K562 (cell line): ENCODE results near the gene GAPVD1. TPM values are rescaled to one million over a fixed set of nuclear protein-coding genes. Genes with fewer than 3 reads are reported as not detected.

Experiments used
- ATAC-seq: fragments of 200-7000 bp; cut with Tn5 transposase; 3 replicates; pipeline ENCODE4 v1.9.1; 2020; ENCODE audit warnings: moderate library complexity
- BruUV-seq: library from RNA; stranded (reverse); fragments of 400-500 nt; replicated peaks from 2 replicates; lab custom pipeline; 2021; lab: Mats Ljungman, UMichigan
- CTCF ChIA-PET: fragments of 300-600 bp; formaldehyde crosslinking; extraction: SDS; loops from one replicate; lab custom pipeline; 2021; ENCODE audit warnings: low intra/inter-chr PET ratio; lab: Yijun Ruan, JAX
- POLR2A ChIA-PET: fragments of 300-600, 350-650 bp; sonication (Branson Sonifier 250); formaldehyde crosslinking; extraction: SDS; loops from one replicate; lab custom pipeline; 2021; ENCODE audit warnings: antibody characterized with exemption, inconsistent platforms; lab: Yijun Ruan, JAX
- DNase-seq, 4 experiments: peaks; one replicate each; pipeline versions ENCODE4 v3.0.0 to v3.0.0-alpha.2; 2011 to 2018; ENCODE audit warnings: low spot score in 3 of 4, mixed read lengths in 3 of 4; ENCODE audit errors: extremely low read depth in 1 of 4
- FAIRE-seq: peaks from 2 replicates; lab custom pipeline; 2011; peaks lifted over from hg19 to GRCh38; lab: Jason Lieb, UNC
- H2AFZ ChIP-seq: 2 replicates; pipeline ENCODE4 v1.6.0; 2011; ENCODE audit warnings: low read depth, low read length, control low read depth, inconsistent platforms
- H3K27ac ChIP-seq: fragments of 200-600 bp; 3 replicates; pipeline ENCODE4 v1.8.0; 2011; ENCODE audit warnings: low read depth, mild to moderate bottlenecking, control low read depth, inconsistent platforms, low read length, moderate library complexity, mixed read lengths; ENCODE audit errors: extremely low read depth
- H3K27me3 ChIP-seq, 2 experiments: fragments of 300-600 bp in 1 of 2; 2 replicates in 1 of 2; 3 replicates in 1 of 2; pipeline versions ENCODE4 v1.6.0 to v1.8.0; 2011; ENCODE audit warnings: inconsistent platforms in 2 of 2, low read length in 2 of 2, mild to moderate bottlenecking in 1 of 2, mixed read lengths in 1 of 2, moderate library complexity in 1 of 2; ENCODE audit not compliant: control insufficient read depth in 2 of 2, insufficient read depth in 2 of 2
- H3K36me3 ChIP-seq: fragments of 300-600 bp; 3 replicates; pipeline ENCODE4 v1.8.0; 2011; ENCODE audit warnings: mild to moderate bottlenecking, low read length, inconsistent platforms; ENCODE audit not compliant: control insufficient read depth, insufficient read depth
- H3K4me1 ChIP-seq, 2 experiments: fragments of 200-600 bp in 1 of 2; replicated peaks in 1 of 2; 2 replicates in 1 of 2; 3 replicates in 1 of 2; pipeline versions ENCODE4 v1.5.1 to v1.8.0; 2011; ENCODE audit warnings: inconsistent platforms in 2 of 2, low read length in 2 of 2, mild to moderate bottlenecking in 1 of 2, mixed read lengths in 1 of 2, moderate library complexity in 1 of 2; ENCODE audit not compliant: control insufficient read depth in 2 of 2, insufficient read depth in 2 of 2
- H3K4me2 ChIP-seq: 2 replicates; pipeline ENCODE4 v1.6.1; 2011; ENCODE audit warnings: low read length, control low read depth, inconsistent platforms, mixed read lengths; ENCODE audit not compliant: insufficient read depth
- H3K4me3 ChIP-seq: fragments of 200-600 bp; sonication (generic), shearing (Covaris generic); 2 replicates; pipeline ENCODE4 v1.5.1; 2016; ENCODE audit warnings: control low read depth, inconsistent platforms
- H3K79me2 ChIP-seq: fragments of 200-600 bp; 3 replicates; pipeline ENCODE4 v1.8.0; 2011; ENCODE audit warnings: low read length, inconsistent platforms; ENCODE audit not compliant: control insufficient read depth, insufficient read depth
- H3K9ac ChIP-seq, 2 experiments: 2 replicates each; pipeline versions ENCODE4 v1.6.0 to v1.6.1; 2011; ENCODE audit warnings: low read depth in 2 of 2, low read length in 2 of 2, control low read depth in 1 of 2, inconsistent platforms in 1 of 2, mild to moderate bottlenecking in 1 of 2, mixed read lengths in 1 of 2; ENCODE audit not compliant: insufficient read depth in 1 of 2
- H3K9me1 ChIP-seq: one replicate; pipeline ENCODE4 v1.6.0; 2011; ENCODE audit warnings: inconsistent platforms, mild to moderate bottlenecking, low read length, moderate library complexity; ENCODE audit not compliant: control insufficient read depth, insufficient read depth
- H3K9me3 ChIP-seq: replicated peaks from 2 replicates; pipeline ENCODE4 v1.5.1; 2011; ENCODE audit warnings: low read depth, low read length, inconsistent platforms; ENCODE audit not compliant: control insufficient read depth, insufficient read depth
- H4K20me1 ChIP-seq: replicated peaks from 2 replicates; pipeline ENCODE4 v1.6.1; 2011; ENCODE audit warnings: low read length, inconsistent platforms, mixed read lengths; ENCODE audit not compliant: control insufficient read depth, insufficient read depth
- CREB5 ChIP-seq: fragments of 250-450 bp; sonication (Bioruptor Pico); IDR thresholded peaks from 2 replicates; pipeline ENCODE4 v1.5.0; 2020; ENCODE audit warnings: mild to moderate bottlenecking
- FOXP4 ChIP-seq: sonication (generic); formaldehyde crosslinking; IDR thresholded peaks from 2 replicates; pipeline ENCODE4 v1.8.0; 2022; ENCODE audit warnings: mild to moderate bottlenecking, missing genetic modification reagents, borderline replicate concordance
- RREB1 ChIP-seq: fragments of 250-450 bp; sonication (Bioruptor Pico); IDR thresholded peaks from 2 replicates; pipeline ENCODE4 v1.4.0; 2020
- TOE1 ChIP-seq, 2 experiments: fragments of 450-650 bp in 1 of 2; sonication (generic) in 1 of 2; formaldehyde crosslinking in 1 of 2; IDR thresholded peaks; 2 replicates each; pipeline versions ENCODE4 v1.7.1 to v1.8.0; 2016 to 2022; ENCODE audit warnings: borderline replicate concordance in 2 of 2, mild to moderate bottlenecking in 2 of 2, antibody characterized with exemption in 1 of 2, inconsistent platforms in 1 of 2, low read depth in 1 of 2, missing genetic modification reagents in 1 of 2, moderate library complexity in 1 of 2
- ZNF197 ChIP-seq: fragments of 200-800 bp; sonication (Bioruptor generic); IDR thresholded peaks from 2 replicates; pipeline ENCODE4 v1.6.1; 2016; ENCODE audit warnings: low read depth, missing genetic modification characterization, missing compliant biosample characterization
- ZNF384 ChIP-seq: IDR thresholded peaks from 2 replicates; pipeline ENCODE4 v1.6.1; 2012; ENCODE audit warnings: low read depth, low read length, improper control_type of control experiment
- WGBS: fragments of 100-300 bp; shearing (Covaris generic); methylation state at CpG from one replicate; pipeline ENCODE4 v1.1.6; 2016; ENCODE audit warnings: low coverage, mixed read lengths; ENCODE audit not compliant: insufficient coverage; ENCODE audit errors: missing lambda C conversion rate; 5-methylcytosine and 5-hydroxymethylcytosine counted together
- in situ Hi-C: fragments of 300-500 bp; cut with MboI; formaldehyde crosslinking; loops from 4 replicates; pipeline ENCODE4 v1.15.0; 2018; ENCODE audit warnings: inconsistent platforms, mixed read lengths
- intact Hi-C: fragments of 100-400 bp; cut with micrococcal nuclease; formaldehyde crosslinking; loops from 2 replicates; pipeline ENCODE4 v1.14.2; 2022
- polyA plus RNA-seq, 8 experiments: library from polyadenylated mRNA; depleted of rRNA in 4 of 8; stranded (reverse) in 5 of 8; unstranded in 3 of 8; fragments of >200 nt; fragmentation: Nextera tagmentation in 2 of 8; fragmentation: Illumina TruSeq in 1 of 8; extraction: Ambion mirVana in 2 of 8; extraction: Trizol in 1 of 8; gene quantifications; 2 replicates each; pipeline versions ENCODE4 v1.2.1 to v1.2.3, GENCODE V29; 2011 to 2014; ENCODE audit warnings: inconsistent platforms in 1 of 8, missing spikeins in 1 of 8
- total RNA-seq, 7 experiments: library from RNA; depleted of rRNA in 6 of 7; stranded (reverse); fragments of >200 nt in 6 of 7; fragmentation: Illumina TruSeq in 2 of 7; extraction: Trizol in 2 of 7; gene quantifications; 2 replicates each; pipeline versions ENCODE4 v1.2.1 to v1.2.3, GENCODE V29; 2011 to 2021; ENCODE audit warnings: low replicate concordance in 1 of 7

Gene GAPVD1
- total and polyA plus RNA-seq, 9 of the 15 experiments (the other 6 are each of a cell fraction or from before 2014, with no cell fraction given), result 9.5 to 66.1 (median 45.5) TPM

- TF ChIP-seq ZNF197 (CRISPR knock-in tag), result no peak
- TF ChIP-seq RREB1, result no peak
Observed at GRCh38 chr9:125346080-125346732, 84.6 kb downstream of the GAPVD1 start (continued).

- Histone ChIP-seq H3K4me3 (no peak overlapping the region), H3K9me1 (no peaks in the 10 kb centered on the region), H3K4me1 (no peaks in the 10 kb centered on the region), H3K9me3 (no peaks in the 10 kb centered on the region), H3K27me3 (no peaks in the 10 kb centered on the region), H3K9ac (no peak overlapping the region), H3K27ac (no peak overlapping the region), H4K20me1 (no peaks in the 10 kb centered on the region), H2AFZ (no peak overlapping the region), H3K36me3 (peaks cover 88% of the 10 kb centered on the region), H3K4me2 (no peak overlapping the region), H3K79me2 (no peaks in the 10 kb centered on the region)
- 98% methylated on average over 11 of the region's 11 CpGs for WGBS
- no peak for FAIRE-seq
- in situ Hi-C loops (no loop called here), intact Hi-C loops (no loop called here)
- no TSS peak for BruUV-seq
- CTCF ChIA-PET, result no interaction called here
- no peak for ATAC-seq
- no peak for DNase-seq
- POLR2A ChIA-PET, result interaction anchor here (1.2 to 1.3 kb wide), 4 partner anchors 11 to 122 kb away, joined by 3 to 8 read pairs (median 4); partner anchors contain the start of gene HSPA5
- TF ChIP-seq ZNF384 (no peak), FOXP4 (CRISPR knock-in tag) (no peak), CREB5 (CRISPR knock-in tag) (no peak), TOE1 (IDR thresholded peaks at IDR 0.05; ENCODE audit: borderline replicate concordance) (no peak), TOE1 (CRISPR knock-in tag; IDR thresholded peaks at IDR 0.05; ENCODE audit: borderline replicate concordance, low read depth) (no peak)
Observed at GRCh38 chr9:125355601-125356000, 94.0 kb downstream of the GAPVD1 start.
